PC-3 (cell line): Measurements from ENCODE around the gene GINS2.

Experiments used
- CTCF ChIP-seq: fragments of 300-600 bp; sonication (generic); conservative IDR thresholded peaks from 2 replicates; pipeline ENCODE4 v1.5.1; 2017; ENCODE audit warnings: antibody characterized with exemption, low read depth, mild to moderate bottlenecking, low read length
- EZH2 ChIP-seq: fragments of 300-600 bp; sonication (generic); IDR thresholded peaks from one replicate; pipeline ENCODE4 v1.6.1; 2017; ENCODE audit warnings: antibody characterized with exemption, mild to moderate bottlenecking, low read length; ENCODE audit not compliant: unreplicated experiment

GRCh38 chr16:85730186-85730465 lies 41.4 kb upstream of the GINS2 start:
- no peak for TF ChIP-seq CTCF
- no peak for TF ChIP-seq EZH2
